SK-N-SH (cell line): ENCODE results near the gene GGA3. TPM values are rescaled to one million over a fixed set of nuclear protein-coding genes. Genes with fewer than 3 reads are reported as not detected.
"Not testable (repeated sequence)": the region's sequence is repeated elsewhere in the genome, so short reads cannot be mapped to it uniquely, and the experiment has no call there.

Source experiments
- CTCF ChIA-PET: fragments of 300-600, 350-600 bp; formaldehyde crosslinking; extraction: SDS; loops from one replicate; lab custom pipeline; 2021; lab: Yijun Ruan, JAX
- POLR2A ChIA-PET: fragments of 350-600 bp; sonication (Branson Sonifier 250); formaldehyde crosslinking; extraction: SDS; loops from one replicate; lab custom pipeline; 2020; ENCODE audit warnings: antibody characterized with exemption, inconsistent platforms; lab: Yijun Ruan, JAX
- DNase-seq: peaks from one replicate; pipeline ENCODE4 v3.0.0; 2012
- H2AFZ ChIP-seq: fragments of 200-600 bp; sonication (generic); 2 replicates; pipeline ENCODE4 v1.8.1; 2016; ENCODE audit warnings: antibody characterized with exemption, mild to moderate bottlenecking, low read depth
- H3F3A ChIP-seq: fragments of 200-600 bp; sonication (generic); replicated peaks from 2 replicates; pipeline ENCODE3; 2016; ENCODE audit warnings: antibody characterized with exemption, mild to moderate bottlenecking; ENCODE audit not compliant: insufficient read depth
- H3K27ac ChIP-seq, 2 experiments: fragments of 200-500 bp in 1 of 2; fragments of 200-600 bp in 1 of 2; sonication (Bioruptor generic) in 1 of 2; sonication (generic), shearing (Covaris generic) in 1 of 2; 2 replicates each; pipeline versions ENCODE4 v1.5.1 to v1.6.1; 2014 to 2016; ENCODE audit warnings: low read depth in 2 of 2, inconsistent platforms in 1 of 2, low read length in 1 of 2, mild to moderate bottlenecking in 1 of 2, mixed read lengths in 1 of 2
- H3K27me3 ChIP-seq: fragments of 200-600 bp; sonication (generic), shearing (Covaris generic); 2 replicates; pipeline ENCODE4 v1.6.1; 2016; ENCODE audit warnings: mixed run types; ENCODE audit not compliant: insufficient read depth
- H3K36me3 ChIP-seq, 2 experiments: fragments of 200-500 bp in 1 of 2; fragments of 200-600 bp in 1 of 2; sonication (Bioruptor generic) in 1 of 2; sonication (generic) in 1 of 2; replicated peaks in 1 of 2; 2 replicates each; pipeline versions ENCODE3 to v1.5.1; 2014 to 2016; ENCODE audit warnings: low read length in 1 of 2, mild to moderate bottlenecking in 1 of 2; ENCODE audit not compliant: insufficient read depth in 2 of 2, control insufficient read depth in 1 of 2
- H3K4me1 ChIP-seq, 2 experiments: fragments of 200-500 bp in 1 of 2; fragments of 200-600 bp in 1 of 2; sonication (Bioruptor generic) in 1 of 2; sonication (generic), shearing (Covaris generic) in 1 of 2; 2 replicates each; pipeline versions ENCODE4 v1.5.1 to v1.6.1; 2014 to 2016; ENCODE audit warnings: low read depth in 1 of 2, low read length in 1 of 2, mixed run types in 1 of 2; ENCODE audit not compliant: insufficient read depth in 2 of 2, control insufficient read depth in 1 of 2
- H3K4me2 ChIP-seq: fragments of 200-600 bp; sonication (generic), shearing (Covaris generic); 2 replicates; pipeline ENCODE4 v1.6.1; 2017; ENCODE audit warnings: mixed run types
- H3K4me3 ChIP-seq, 2 experiments: fragments of 200-500 bp in 1 of 2; fragments of 200-600 bp in 1 of 2; sonication (Bioruptor generic) in 1 of 2; sonication (generic), shearing (Covaris generic) in 1 of 2; 2 replicates each; pipeline versions ENCODE4 v1.5.1 to v1.8.1; 2014 to 2016; ENCODE audit warnings: low read depth in 2 of 2, inconsistent platforms in 1 of 2, low read length in 1 of 2, mild to moderate bottlenecking in 1 of 2, mixed read lengths in 1 of 2, moderate library complexity in 1 of 2
- H3K79me2 ChIP-seq: fragments of 200-600 bp; sonication (generic); 2 replicates; pipeline ENCODE4 v1.8.1; 2017; ENCODE audit warnings: mild to moderate bottlenecking; ENCODE audit not compliant: insufficient read depth
- H3K9ac ChIP-seq: fragments of 200-600 bp; sonication (generic); 2 replicates; pipeline ENCODE4 v1.6.1; 2017; ENCODE audit warnings: mixed run types
- H3K9me2 ChIP-seq: fragments of 200-600 bp; sonication (generic); 2 replicates; pipeline ENCODE4 v1.6.1; 2017; ENCODE audit warnings: mixed run types
- H3K9me3 ChIP-seq: fragments of 200-600 bp; sonication (generic); 2 replicates; pipeline ENCODE4 v1.6.1; 2017; ENCODE audit warnings: mixed run types, mild to moderate bottlenecking, moderate library complexity
- H4K20me1 ChIP-seq: fragments of 200-600 bp; sonication (generic); 2 replicates; pipeline ENCODE4 v1.6.1; 2017; ENCODE audit warnings: mild to moderate bottlenecking, mixed run types; ENCODE audit not compliant: insufficient read depth
- CTCF ChIP-seq: fragments of 200-600 bp; sonication (generic); IDR thresholded peaks from 2 replicates; pipeline ENCODE4 v1.6.1; 2017; ENCODE audit warnings: antibody characterized with exemption, mild to moderate bottlenecking, moderate library complexity
- MXI1 ChIP-seq: IDR thresholded peaks from 2 replicates; pipeline ENCODE4 v1.6.1; 2012; ENCODE audit warnings: mild to moderate bottlenecking, low read depth, low read length, improper control_type of control experiment
- REST ChIP-seq: IDR thresholded peaks from 2 replicates; pipeline ENCODE4 v1.6.1; 2012; ENCODE audit warnings: mild to moderate bottlenecking, low read depth, low read length, moderate library complexity
- TCF12 ChIP-seq: IDR thresholded peaks from 2 replicates; pipeline ENCODE4 v1.4.0; 2012
- WGBS: methylation state at CpG from one replicate; pipeline ENCODE4 v1.1.6; 2017; ENCODE audit warnings: low lambda C conversion rate; 5-methylcytosine and 5-hydroxymethylcytosine counted together
- polyA plus RNA-seq, 3 experiments: library from polyadenylated mRNA; depleted of rRNA; stranded (reverse); fragments of >200 nt; gene quantifications; 2 replicates each; pipeline ENCODE4 v1.2.3, GENCODE V29; 2012

Gene GGA3
- polyA plus RNA-seq, 1 of the 3 experiments (the other 2 are of a cell fraction) = 42.5 TPM

- Histone ChIP-seq H3K4me2 (peak overlapping the region; percentile 95), H3K4me1 (peaks cover 4 to 21% of the 10 kb centered on the region in 2 experiments; a peak in 2 of 4 replicates), H3K9me2 (no peaks in the 10 kb centered on the region), H3K9me3 (no peaks in the 10 kb centered on the region), H3K4me3 (peak overlapping the region; percentile 88 to 99), H3K36me3 (peaks cover 19 to 27% of the 10 kb centered on the region in 2 experiments), H3K9ac (peak overlapping the region; percentile 97), H4K20me1 (peaks cover 18% of the 10 kb centered on the region), H3K27ac (peak overlapping the region; percentile 96 to 98), H3K79me2 (peaks cover 80% of the 10 kb centered on the region), H3K27me3 (no peaks in the 10 kb centered on the region), H2AFZ (peak overlapping the region; percentile 91), H3F3A (no peaks in the 10 kb centered on the region)
- ChIA-PET POLR2A (interaction anchor here (0.6 to 3.3 kb wide), 12 partner anchors 11 to 256 kb away, joined by 3 to 67 read pairs (median 4); partner anchors contain the start of genes GRB2, MIF4GD, SLC25A19 and TMEM94), CTCF (interaction anchor here (0.7 to 5.7 kb wide), 19 partner anchors 10 to 636 kb away, joined by 3 to 102 read pairs (median 5); partner anchors contain the start of genes GRB2, LLGL2, MIF4GD and NUP85)
- DNase-seq = peak; percentile 13
- WGBS = 1% methylated on average over 18 of the region's 31 CpGs
- TF ChIP-seq REST (peak; percentile 10; the same call in 1 of the 2 replicates), MXI1 (peak; percentile 57), CTCF (peak; percentile 30), TCF12 (no peak)
Measured at GRCh38 chr17:75260641-75261335, 618 bp downstream of the GGA3 start.

- CTCF ChIA-PET, DNase-seq: not testable (repeated sequence)
- WGBS = 59% methylated on average over 2 of the region's 2 CpGs
Measured at GRCh38 chr17:75257228-75257627, 4.2 kb downstream of the GGA3 start.

GRCh38 chr17:75255954-75256698 lies 5.3 kb downstream of the GGA3 start:
- POLR2A ChIA-PET = not testable (repeated sequence)
- H3K4me1 ChIP-seq = peaks cover 0 to 12% of the 10 kb centered on the region in 2 experiments; a peak in 2 of 4 replicates

More at GRCh38 chr17:75257228-75257627, 4.2 kb downstream of the GGA3 start:
- H2AFZ ChIP-seq, H3K9me3 ChIP-seq, POLR2A ChIA-PET, H3K9me2 ChIP-seq, H3K4me2 ChIP-seq, H3K36me3 ChIP-seq, H3K9ac ChIP-seq, H3K4me3 ChIP-seq, H3F3A ChIP-seq, H3K27me3 ChIP-seq, H3K27ac ChIP-seq: not testable (repeated sequence)
- Histone ChIP-seq H3K4me1 (peaks cover 0 to 13% of the 10 kb centered on the region in 2 experiments; a peak in 2 of 4 replicates), H4K20me1 (peaks cover 27% of the 10 kb centered on the region), H3K79me2 (peaks cover 80% of the 10 kb centered on the region)

More at GRCh38 chr17:75255954-75256698, 5.3 kb downstream of the GGA3 start:
- H2AFZ ChIP-seq, DNase-seq, CTCF ChIA-PET, H3K9ac ChIP-seq, H3K4me3 ChIP-seq, H3K27me3 ChIP-seq, H3F3A ChIP-seq, H3K36me3 ChIP-seq, H3K9me3 ChIP-seq, H3K27ac ChIP-seq, H3K9me2 ChIP-seq, H3K4me2 ChIP-seq: not testable (repeated sequence)
- Histone ChIP-seq H3K79me2 (peaks cover 83% of the 10 kb centered on the region), H4K20me1 (peaks cover 35% of the 10 kb centered on the region)
- WGBS = 93% methylated on average over 11 of the region's 11 CpGs
